A673 (cell line): ENCODE data around the gene DOCK1. TPM values are rescaled to one million over a fixed set of nuclear protein-coding genes. Genes with fewer than 3 reads are reported as not detected.

Experiments
- BruUV-seq: library from RNA; stranded (reverse); fragments of 400-500 nt; replicated peaks from 2 replicates; lab custom pipeline; 2021; lab: Mats Ljungman, UMichigan
- CTCF ChIA-PET: fragments of 300-600 bp; sonication (Branson Sonifier 250); formaldehyde crosslinking; loops from one replicate; lab custom pipeline; 2022; ENCODE audit warnings: antibody characterized with exemption; lab: Charles Lee
- POLR2A ChIA-PET: fragments of 300-600 bp; sonication (Branson Sonifier 250); formaldehyde crosslinking; loops from one replicate; lab custom pipeline; 2022; ENCODE audit warnings: antibody characterized with exemption; ENCODE audit not compliant: low non-redundant PET; lab: Charles Lee
- DNase-seq: peaks from one replicate; pipeline ENCODE4 v3.0.0-alpha.2; 2015; ENCODE audit warnings: low spot score
- H3K27ac ChIP-seq: fragments of 200-600 bp; sonication (generic); 2 replicates; pipeline ENCODE4 v1.5.1; 2016; ENCODE audit warnings: mixed run types, low read depth, mild to moderate bottlenecking, mixed read lengths, antibody characterized with exemption, low read length; ENCODE audit not compliant: poor library complexity, severe bottlenecking
- H3K27me3 ChIP-seq: fragments of 200-600 bp; sonication (generic); replicated peaks from 2 replicates; pipeline ENCODE4 v1.6.1; 2017; ENCODE audit warnings: mixed run types, low read depth, mild to moderate bottlenecking, mixed read lengths, antibody characterized with exemption, low read length; ENCODE audit not compliant: insufficient read depth, poor library complexity
- H3K36me3 ChIP-seq: fragments of 200-600 bp; sonication (generic); 2 replicates; pipeline ENCODE4 v1.6.1; 2016; ENCODE audit warnings: mixed run types, mild to moderate bottlenecking, mixed read lengths, antibody characterized with exemption, low read length; ENCODE audit not compliant: insufficient read depth, poor library complexity, severe bottlenecking
- H3K4me1 ChIP-seq: fragments of 200-600 bp; sonication (generic); 2 replicates; pipeline ENCODE4 v1.6.1; 2017; ENCODE audit warnings: mixed run types, mild to moderate bottlenecking, mixed read lengths, antibody characterized with exemption, low read length; ENCODE audit not compliant: insufficient read depth, poor library complexity, severe bottlenecking
- H3K4me3 ChIP-seq: fragments of 200-600 bp; sonication (generic); 2 replicates; pipeline ENCODE4 v1.5.1; 2016; ENCODE audit warnings: low read depth, mixed run types, mild to moderate bottlenecking, mixed read lengths, low read length; ENCODE audit not compliant: poor library complexity, severe bottlenecking
- H3K9me3 ChIP-seq: fragments of 200-600 bp; sonication (generic); 2 replicates; pipeline ENCODE4 v1.6.1; 2016; ENCODE audit warnings: mixed run types, low read depth, mild to moderate bottlenecking, mixed read lengths, antibody characterized with exemption, low read length; ENCODE audit not compliant: poor library complexity, severe bottlenecking
- CTCF ChIP-seq: fragments of 300-800, 200-600 bp; sonication (generic); conservative IDR thresholded peaks from 2 replicates; pipeline ENCODE4 v1.5.1; 2017; ENCODE audit warnings: low read depth, mild to moderate bottlenecking, antibody characterized with exemption, low read length, moderate library complexity, mixed read lengths
- EZH2 ChIP-seq: fragments of 200-600 bp; sonication (generic); IDR thresholded peaks from 2 replicates; pipeline ENCODE4 v1.6.1; 2017; ENCODE audit warnings: borderline replicate concordance, low read depth, mild to moderate bottlenecking, mixed read lengths, antibody characterized with exemption, low read length; ENCODE audit not compliant: poor library complexity, severe bottlenecking
- intact Hi-C: fragments of 100-400 bp; cut with micrococcal nuclease; formaldehyde crosslinking; loops from one replicate; pipeline ENCODE4 v1.10.0; 2022; ENCODE audit not compliant: unreplicated experiment
- total RNA-seq: library from RNA; stranded (reverse); gene quantifications from 2 replicates; pipeline ENCODE4 v1.2.3, GENCODE V29; 2021

DOCK1 gene
- total RNA-seq, 1 experiment from 2014 or later = 30.7 TPM

DNA sequence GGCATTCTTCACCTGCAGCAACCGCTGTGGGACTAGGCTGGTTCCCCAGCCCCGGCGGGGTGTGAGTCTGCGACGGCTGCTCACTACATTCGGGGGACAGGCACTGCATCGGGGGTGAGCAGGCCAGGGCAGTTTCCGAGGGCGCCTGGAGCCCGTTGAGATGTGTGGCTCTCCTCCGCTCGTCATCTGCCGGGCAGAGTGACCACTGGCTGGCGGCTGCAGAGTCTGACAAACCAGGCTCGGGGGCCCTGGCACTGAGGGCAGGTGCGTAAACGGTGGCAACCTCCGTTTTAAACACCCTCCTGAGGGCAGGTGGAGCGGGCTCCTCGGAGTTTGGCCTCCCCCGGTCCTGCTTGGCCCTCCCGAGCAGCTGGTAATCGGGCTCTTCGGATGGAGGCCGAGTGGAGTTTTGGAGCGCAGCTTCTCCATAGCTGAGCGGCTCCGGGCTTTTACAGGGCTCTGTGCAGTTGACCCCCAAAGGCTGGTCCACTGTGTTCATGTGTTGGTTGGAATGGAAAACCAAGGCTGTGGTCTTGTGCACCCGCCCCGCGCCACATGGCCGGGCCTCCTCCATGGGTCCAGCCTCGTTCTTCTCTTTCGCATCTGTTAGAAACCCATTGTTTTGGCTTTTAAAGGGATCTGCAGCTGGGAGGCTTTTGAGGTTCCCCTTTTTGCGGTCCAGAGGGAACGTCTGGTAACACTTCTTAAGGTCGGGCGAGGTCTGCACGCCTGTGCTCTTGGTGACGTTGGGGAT is 270.3 kb downstream of the DOCK1 start:
- ChIA-PET CTCF (no interaction called here), POLR2A (no interaction called here)
- H3K4me3 ChIP-seq = no peak overlapping the region
- H3K4me1 ChIP-seq = no peaks in the 10 kb centered on the region
- no peak for DNase-seq
- no peaks in the 10 kb centered on the region for H3K27me3 ChIP-seq
- intact Hi-C loops = no loop called here
- no peaks in the 10 kb centered on the region for H3K36me3 ChIP-seq
- no TSS peak for BruUV-seq
- no peaks in the 10 kb centered on the region for H3K9me3 ChIP-seq
- no peak overlapping the region for H3K27ac ChIP-seq
- no peak for TF ChIP-seq EZH2

- POLR2A ChIA-PET = no interaction called here
- no peaks in the 10 kb centered on the region for H3K36me3 ChIP-seq
- no peaks in the 10 kb centered on the region for H3K4me1 ChIP-seq
- H3K27me3 ChIP-seq = no peaks in the 10 kb centered on the region
- no TSS peak for BruUV-seq
- intact Hi-C loops = no loop called here
- TF ChIP-seq CTCF (no peak), EZH2 (no peak)
- no peak overlapping the region for H3K27ac ChIP-seq
- no peak for DNase-seq
- CTCF ChIA-PET = no interaction called here
- no peak overlapping the region for H3K4me3 ChIP-seq
- H3K9me3 ChIP-seq = no peaks in the 10 kb centered on the region
Measured at GRCh38 chr10:127176649-127177048, 271.4 kb downstream of the DOCK1 start.

DNA sequence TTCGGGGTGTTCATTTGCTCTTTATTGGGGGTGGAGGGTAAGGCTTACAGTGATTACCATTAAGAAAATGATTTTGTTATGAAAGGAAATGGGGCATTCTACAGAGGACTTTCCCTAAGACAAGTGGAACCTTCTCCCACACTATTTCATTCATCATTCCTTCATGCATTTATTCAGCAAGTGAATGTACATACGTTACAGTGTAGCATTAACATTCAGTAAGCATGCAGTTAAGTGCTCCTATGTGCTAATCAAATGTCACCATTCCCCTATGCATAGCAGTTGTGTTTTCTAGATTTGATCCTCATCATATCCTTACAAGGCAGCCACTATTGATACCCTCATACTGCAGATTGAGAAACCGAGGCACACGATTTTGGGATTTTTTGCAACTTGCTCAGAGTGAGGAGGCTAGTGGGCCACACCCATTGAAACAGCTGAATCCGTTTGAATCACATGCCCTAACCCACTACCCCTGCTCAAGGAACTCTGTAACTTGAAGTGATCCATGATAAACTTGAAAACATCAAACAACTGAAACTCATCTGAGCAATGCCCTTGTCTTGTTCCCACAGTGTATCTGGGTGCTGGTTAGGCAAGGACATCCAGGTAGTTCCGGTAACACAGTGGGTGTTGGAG is 274.5 kb downstream of the DOCK1 start:
- H3K4me1 ChIP-seq = no peaks in the 10 kb centered on the region
- no peak overlapping the region for H3K27ac ChIP-seq
- intact Hi-C loops = no loop called here
- ChIA-PET CTCF (no interaction called here), POLR2A (no interaction called here)
- no peak overlapping the region for H3K4me3 ChIP-seq
- no peaks in the 10 kb centered on the region for H3K36me3 ChIP-seq
- H3K9me3 ChIP-seq = no peaks in the 10 kb centered on the region
- no peaks in the 10 kb centered on the region for H3K27me3 ChIP-seq
- DNase-seq = no peak
- BruUV-seq = no TSS peak
- no peak for TF ChIP-seq EZH2
- no peak for TF ChIP-seq CTCF
